ENCODE data around the gene IMMP2L.

GRCh38 chr7:111047595-111047994 lies 514.7 kb downstream of the IMMP2L start:
- TF ChIP-seq CTCF (IDR thresholded peaks at IDR 0.05): no peak
- TF ChIP-seq EP300 (IDR thresholded peaks at IDR 0.05): no peak
- TF ChIP-seq POLR2AphosphoS5 (IDR thresholded peaks at IDR 0.05): no peak
- TF ChIP-seq POLR2A (IDR thresholded peaks at IDR 0.05): no peak
